Measurements from ENCODE around the gene CD200R1L. TPM values are rescaled to one million over a fixed set of nuclear protein-coding genes. Genes with fewer than 3 reads are reported as not detected.

CD200R1L gene, protein sequence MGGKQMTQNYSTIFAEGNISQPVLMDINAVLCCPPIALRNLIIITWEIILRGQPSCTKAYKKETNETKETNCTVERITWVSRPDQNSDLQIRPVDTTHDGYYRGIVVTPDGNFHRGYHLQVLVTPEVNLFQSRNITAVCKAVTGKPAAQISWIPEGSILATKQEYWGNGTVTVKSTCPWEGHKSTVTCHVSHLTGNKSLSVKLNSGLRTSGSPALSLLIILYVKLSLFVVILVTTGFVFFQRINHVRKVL
- not detected in 2 replicates for total RNA-seq

GRCh38 chr3:112846764-112847163 is at the start of gene CD200R1L:
TSS of gene CD200R1L (minus strand) at chr3:112846864. CDS start at chr3:112829367, 17,497 bp downstream.

Other genes with a start within 250 kb of the CD200R1L start
- 134 and 363 TPM in 2 replicates for gene CCDC80, start 205.7 kb downstream of the CD200R1L start, total RNA-seq
- not detected in 2 replicates for gene CD200R1, start 128.2 kb upstream of the CD200R1L start, total RNA-seq
- gene GTPBP8, start 144.1 kb upstream of the CD200R1L start, total RNA-seq = 38.6 and 38.8 TPM in 2 replicates